B cell (primary cell): Measurements from ENCODE around the gene COL1A1. TPM values are rescaled to one million over a fixed set of nuclear protein-coding genes. Genes with fewer than 3 reads are reported as not detected.

Experiments
- ATAC-seq: fragments of 200-7000 bp; cut with Tn5 transposase; one replicate; pipeline ENCODE4 v1.10.0; 2021; ENCODE audit warnings: low read depth, mild to moderate bottlenecking, moderate number of reproducible peaks, moderate library complexity
- CTCF ChIA-PET: fragments of 350-600 bp; sonication (Branson Sonifier 250); formaldehyde crosslinking; loops from one replicate; lab custom pipeline; 2021; ENCODE audit warnings: antibody characterized with exemption, inconsistent platforms; lab: Charles Lee
- POLR2A ChIA-PET: fragments of 350-600 bp; sonication (Branson Sonifier 250); formaldehyde crosslinking; loops from one replicate; lab custom pipeline; 2021; ENCODE audit warnings: antibody characterized with exemption; lab: Charles Lee
- DNase-seq: peaks from one replicate; pipeline ENCODE4 v3.0.0; 2013
- H2AFZ ChIP-seq: 2 replicates; pipeline ENCODE4 v1.6.1; 2012; ENCODE audit warnings: mild to moderate bottlenecking, low read depth, low read length; ENCODE audit not compliant: insufficient read depth, poor library complexity, severe bottlenecking
- H3K27ac ChIP-seq, 2 donors: 1 replicate in 1 of 2; 2 replicates in 1 of 2; pipeline ENCODE4 v1.5.1; 2012 to 2013; ENCODE audit warnings: low read length in 2 of 2, mild to moderate bottlenecking in 2 of 2, moderate library complexity in 1 of 2
- H3K27me3 ChIP-seq, 4 experiments: fragments of 200-600 bp in 1 of 4; sonication (generic) in 1 of 4; replicated peaks in 1 of 4; 1 replicate in 2 of 4; 2 replicates in 2 of 4; pipeline versions ENCODE4 v1.6.1 to v1.7.0; 2013 to 2016; ENCODE audit warnings: low read length in 3 of 4, mild to moderate bottlenecking in 2 of 4, mixed read lengths in 1 of 4, moderate library complexity in 1 of 4; ENCODE audit not compliant: insufficient read depth in 4 of 4, control insufficient read depth in 3 of 4; ENCODE audit errors: control extremely low read depth in 1 of 4
- H3K36me3 ChIP-seq, 2 experiments: replicated peaks in 1 of 2; 1 replicate in 1 of 2; 2 replicates in 1 of 2; pipeline versions ENCODE4 v1.6.1 to v1.7.1; 2013; ENCODE audit warnings: low read length in 1 of 2; ENCODE audit not compliant: insufficient read depth in 2 of 2, control insufficient read depth in 1 of 2; ENCODE audit errors: control extremely low read depth in 1 of 2, extremely low read depth in 1 of 2
- H3K4me1 ChIP-seq, 2 donors: fragments of 200-600 bp in 1 of 2; sonication (generic) in 1 of 2; 1 replicate in 1 of 2; 2 replicates in 1 of 2; pipeline versions ENCODE4 v1.5.1 to v1.6.1; 2013 to 2017; ENCODE audit warnings: low read length in 2 of 2; ENCODE audit not compliant: control insufficient read depth in 2 of 2, insufficient read depth in 2 of 2
- H3K4me2 ChIP-seq: replicated peaks from 2 replicates; pipeline ENCODE3; 2012; ENCODE audit warnings: mild to moderate bottlenecking, low read depth, low read length; ENCODE audit not compliant: poor library complexity, severe bottlenecking
- H3K4me3 ChIP-seq, 5 experiments: fragments of 200-600 bp in 1 of 5; sonication (generic) in 1 of 5; 1 replicate in 3 of 5; 2 replicates in 2 of 5; pipeline versions ENCODE4 v1.5.1 to v1.7.0; 2011 to 2016; ENCODE audit warnings: low read length in 4 of 5, mild to moderate bottlenecking in 4 of 5, low read depth in 2 of 5, control low read depth in 1 of 5, moderate library complexity in 1 of 5; ENCODE audit not compliant: insufficient read depth in 1 of 5; ENCODE audit errors: control extremely low read depth in 1 of 5, extremely low read depth in 1 of 5
- H3K79me2 ChIP-seq: fragments of 200-600 bp; sonication (generic); one replicate; pipeline ENCODE4 v1.6.0; 2016; ENCODE audit warnings: low read length; ENCODE audit not compliant: control insufficient read depth, insufficient read depth
- H3K9ac ChIP-seq: fragments of 200-600 bp; sonication (generic); 2 replicates; pipeline ENCODE4 v1.6.1; 2017; ENCODE audit warnings: mild to moderate bottlenecking, low read length, moderate library complexity
- H3K9me3 ChIP-seq, 3 donors: one replicate each; pipeline versions ENCODE4 v1.6.1 to v1.7.1; 2013; ENCODE audit warnings: low read length in 2 of 3; ENCODE audit not compliant: control insufficient read depth in 2 of 3, insufficient read depth in 1 of 3; ENCODE audit errors: control extremely low read depth in 1 of 3
- H4K20me1 ChIP-seq: 2 replicates; pipeline ENCODE4 v1.6.0; 2012; ENCODE audit warnings: mild to moderate bottlenecking, low read length; ENCODE audit not compliant: insufficient read depth, control insufficient read depth, poor library complexity, severe bottlenecking
- H3K27ac Mint-ChIP-seq: one replicate; pipeline ENCODE4 v1.8.0; 2021; ENCODE audit warnings: mixed read lengths
- H3K27me3 Mint-ChIP-seq: one replicate; pipeline ENCODE4 v1.8.0; 2021; ENCODE audit warnings: mixed read lengths
- H3K4me1 Mint-ChIP-seq: one replicate; pipeline ENCODE4 v1.8.0; 2021; ENCODE audit warnings: mixed read lengths
- H3K4me3 Mint-ChIP-seq: one replicate; pipeline ENCODE4 v1.8.0; 2021; ENCODE audit warnings: mixed read lengths
- H3K9me3 Mint-ChIP-seq: one replicate; pipeline ENCODE4 v1.8.0; 2022; ENCODE audit warnings: mixed read lengths; ENCODE audit not compliant: insufficient read depth
- WGBS: methylation state at CpG from one replicate; pipeline ENCODE4 v1.1.5; 2013; ENCODE audit warnings: missing lambda C conversion rate; ENCODE audit not compliant: insufficient coverage; 5-methylcytosine and 5-hydroxymethylcytosine counted together
- intact Hi-C: fragments of 100-400 bp; cut with micrococcal nuclease; formaldehyde crosslinking; loops from one replicate; pipeline ENCODE4 v1.10.0; 2022
- polyA plus RNA-seq: library from polyadenylated mRNA; depleted of rRNA; stranded (reverse); fragments of >200 nt; gene quantifications from 2 replicates; pipeline ENCODE4 v1.2.3, GENCODE V29; 2012
- total RNA-seq, 2 donors: library from RNA; stranded (reverse); fragments of 120-200 nt in 1 of 2; gene quantifications; 1 replicate in 1 of 2; 2 replicates in 1 of 2; pipeline versions ENCODE4 v1.2.3 to v1.2.4, GENCODE V29; 2013 to 2022
- TF ChIP-seq, protein P1 (sequence below): fragments of 200-600 bp; IDR thresholded peaks from one replicate; pipeline ENCODE4 v1.8.0; 2022; ENCODE audit warnings: antibody characterized with exemption, mild to moderate bottlenecking

Gene COL1A1
- total and polyA plus RNA-seq, 2 donors (not counting 1 experiment from before 2014, with no cell fraction given), result 0.66 to 9.1 TPM

DNA sequence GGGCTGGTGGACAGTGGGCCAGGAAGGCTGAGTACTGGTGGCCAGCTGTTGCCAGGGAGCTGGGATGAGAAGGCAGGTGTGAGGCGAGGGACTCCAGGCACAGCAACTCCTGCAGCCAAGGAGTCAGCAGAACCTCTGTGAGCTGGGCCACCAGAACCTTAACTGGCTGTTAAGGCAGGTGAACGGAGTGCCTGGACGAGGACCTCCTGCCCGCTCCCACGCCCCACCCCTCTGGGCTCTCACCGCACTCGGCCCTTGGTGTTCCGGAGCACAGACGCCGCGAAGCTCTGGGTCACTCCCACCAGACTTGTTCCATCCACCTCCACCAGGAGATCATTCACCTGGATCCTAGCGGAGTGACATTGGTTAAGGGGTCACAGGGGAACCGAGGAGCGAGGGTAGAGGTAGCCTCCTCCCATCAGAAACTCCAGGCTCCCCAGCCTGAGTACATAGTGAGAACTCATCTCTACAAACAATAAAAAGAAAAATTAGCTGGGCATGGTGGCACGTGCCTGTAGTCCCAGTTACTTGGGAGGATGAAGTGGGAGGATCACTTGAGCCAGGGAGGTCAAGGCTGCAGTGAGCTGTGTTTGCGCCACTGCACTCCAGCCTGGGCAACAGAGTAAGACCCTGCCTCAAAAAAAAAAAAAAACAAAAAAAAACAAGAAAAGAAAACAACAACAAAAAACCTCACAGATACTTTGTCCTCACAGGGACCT is 60.2 kb downstream of the COL1A1 start:
- 91% methylated on average over 7 of the region's 16 CpGs for WGBS
- Mint-ChIP-seq H3K4me1 (peaks cover 71% of the 10 kb centered on the region), H3K27ac (peak overlapping the region; percentile 81), H3K27me3 (no peaks in the 10 kb centered on the region), H3K9me3 (no peaks in the 10 kb centered on the region), H3K4me3 (peak overlapping the region; percentile 64)
- peak overlapping the region in 1 of 2 donors; percentile 47 for H3K27ac ChIP-seq
- no peaks in the 10 kb centered on the region for H3K9me3 ChIP-seq
- peaks cover 5 to 97% of the 10 kb centered on the region in 2 experiments for H3K36me3 ChIP-seq
- no peak overlapping the region for H2AFZ ChIP-seq
- H3K79me2 ChIP-seq, result peaks cover 68% of the 10 kb centered on the region
- no peak for DNase-seq
- H3K4me2 ChIP-seq, result peak overlapping the region; percentile 63
- H3K4me3 ChIP-seq, result no peak overlapping the region
- no peak overlapping the region for H3K9ac ChIP-seq
- CTCF ChIA-PET, result interaction anchor here (0.7 to 3.8 kb wide), 8 partner anchors 11 to 55 kb away, joined by 3 to 79 read pairs (median 7); partner anchors contain the start of genes PPP1R9B and SAMD14
- peaks cover 61 to 70% of the 10 kb centered on the region in 2 donors for H3K4me1 ChIP-seq
- no peaks in the 10 kb centered on the region for H3K27me3 ChIP-seq
- TF ChIP-seq, protein P1, sequence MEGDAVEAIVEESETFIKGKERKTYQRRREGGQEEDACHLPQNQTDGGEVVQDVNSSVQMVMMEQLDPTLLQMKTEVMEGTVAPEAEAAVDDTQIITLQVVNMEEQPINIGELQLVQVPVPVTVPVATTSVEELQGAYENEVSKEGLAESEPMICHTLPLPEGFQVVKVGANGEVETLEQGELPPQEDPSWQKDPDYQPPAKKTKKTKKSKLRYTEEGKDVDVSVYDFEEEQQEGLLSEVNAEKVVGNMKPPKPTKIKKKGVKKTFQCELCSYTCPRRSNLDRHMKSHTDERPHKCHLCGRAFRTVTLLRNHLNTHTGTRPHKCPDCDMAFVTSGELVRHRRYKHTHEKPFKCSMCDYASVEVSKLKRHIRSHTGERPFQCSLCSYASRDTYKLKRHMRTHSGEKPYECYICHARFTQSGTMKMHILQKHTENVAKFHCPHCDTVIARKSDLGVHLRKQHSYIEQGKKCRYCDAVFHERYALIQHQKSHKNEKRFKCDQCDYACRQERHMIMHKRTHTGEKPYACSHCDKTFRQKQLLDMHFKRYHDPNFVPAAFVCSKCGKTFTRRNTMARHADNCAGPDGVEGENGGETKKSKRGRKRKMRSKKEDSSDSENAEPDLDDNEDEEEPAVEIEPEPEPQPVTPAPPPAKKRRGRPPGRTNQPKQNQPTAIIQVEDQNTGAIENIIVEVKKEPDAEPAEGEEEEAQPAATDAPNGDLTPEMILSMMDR, result no peak
- peaks cover 100% of the 10 kb centered on the region for H4K20me1 ChIP-seq
- no peak for ATAC-seq
- POLR2A ChIA-PET, result interaction anchor here (0.8 to 1.5 kb wide), 3 partner anchors 21 to 26 kb away, joined by 3 to 7 read pairs (median 4); no protein-coding TSS in a partner anchor
- intact Hi-C loops, result loop anchor here (2.0 kb wide), 2 partner anchors 28 to 58 kb away; no protein-coding TSS in a partner anchor
